K562 (cell line): ENCODE measurements around the gene NDUFB1. TPM values are rescaled to one million over a fixed set of nuclear protein-coding genes. Genes with fewer than 3 reads are reported as not detected.

Experiments used
- DDX20 ChIP-seq: fragments of 450-650 bp; IDR thresholded peaks from 2 replicates; pipeline ENCODE4 v1.6.1; 2016; ENCODE audit warnings: missing genetic modification characterization, low read depth, mild to moderate bottlenecking, missing compliant biosample characterization, moderate library complexity
- E4F1 ChIP-seq: fragments of 250-450 bp; sonication (Bioruptor Pico); IDR thresholded peaks from 2 replicates; pipeline ENCODE4 v1.5.0; 2021; ENCODE audit warnings: mild to moderate bottlenecking, borderline replicate concordance
- GMEB1 ChIP-seq: fragments of 250-450 bp; sonication (Bioruptor Pico); IDR thresholded peaks from 2 replicates; pipeline ENCODE4 v1.4.0; 2020; ENCODE audit warnings: mild to moderate bottlenecking
- NCOR1 ChIP-seq: fragments of 450-650 bp; IDR thresholded peaks from 2 replicates; pipeline ENCODE4 v1.6.1; 2016; ENCODE audit warnings: mild to moderate bottlenecking, moderate library complexity
- POU5F1 ChIP-seq: fragments of 150-350 bp; IDR thresholded peaks from 2 replicates; pipeline ENCODE4 v1.6.1; 2014; ENCODE audit warnings: borderline replicate concordance, low read length, low read depth, mild to moderate bottlenecking; ENCODE audit not compliant: partially characterized antibody
- U2AF2 ChIP-seq: fragments of 200-400 bp; formaldehyde crosslinking; optimal IDR thresholded peaks from 2 replicates; pipeline ENCODE3; 2017; ENCODE audit warnings: low read depth, mild to moderate bottlenecking, low read length
- ZNF280B ChIP-seq: fragments of 250-450 bp; sonication (Bioruptor Pico); IDR thresholded peaks from 2 replicates; pipeline ENCODE4 v1.5.1; 2021; ENCODE audit warnings: mild to moderate bottlenecking
- ZNF518B ChIP-seq: fragments of 250-450 bp; sonication (Bioruptor Pico); IDR thresholded peaks from 2 replicates; pipeline ENCODE4 v1.5.0; 2021; ENCODE audit warnings: mild to moderate bottlenecking, moderate library complexity
- ZNF609 ChIP-seq: sonication (generic); formaldehyde crosslinking; IDR thresholded peaks from 2 replicates; pipeline ENCODE4 v1.8.1; 2023; ENCODE audit warnings: missing genetic modification reagents, mild to moderate bottlenecking, borderline replicate concordance
- polyA plus RNA-seq, 8 experiments: library from polyadenylated mRNA; depleted of rRNA in 4 of 8; stranded (reverse) in 5 of 8; unstranded in 3 of 8; fragments of >200 nt; fragmentation: Nextera tagmentation in 2 of 8; fragmentation: Illumina TruSeq in 1 of 8; extraction: Ambion mirVana in 2 of 8; extraction: Trizol in 1 of 8; gene quantifications; 2 replicates each; pipeline versions ENCODE4 v1.2.1 to v1.2.3, GENCODE V29; 2011 to 2014; ENCODE audit warnings: inconsistent platforms in 1 of 8, missing spikeins in 1 of 8
- total RNA-seq, 7 experiments: library from RNA; depleted of rRNA in 6 of 7; stranded (reverse); fragments of >200 nt in 6 of 7; fragmentation: Illumina TruSeq in 2 of 7; extraction: Trizol in 2 of 7; gene quantifications; 2 replicates each; pipeline versions ENCODE4 v1.2.1 to v1.2.3, GENCODE V29; 2011 to 2021; ENCODE audit warnings: low replicate concordance in 1 of 7
- TF ChIP-seq, protein P1 (sequence below): sonication (generic); formaldehyde crosslinking; IDR thresholded peaks from 2 replicates; pipeline ENCODE4 v1.8.0; 2022; ENCODE audit warnings: mild to moderate bottlenecking, missing genetic modification reagents

The NDUFB1 gene
- total and polyA plus RNA-seq, 9 of the 15 experiments (the other 6 are each of a cell fraction or from before 2014, with no cell fraction given), result 102 to 767 (median 325) TPM

- TF ChIP-seq ZNF609 (CRISPR knock-in tag) (no peak), E4F1 (CRISPR knock-in tag) (no peak), NCOR1 (0 out of 2 replicates have a peak, but pooled peaks have one; percentile 31), POU5F1 (no peak), DDX20 (tag) (no peak), GMEB1 (CRISPR knock-in tag) (no peak), ZNF518B (CRISPR knock-in tag) (no peak), U2AF2 (no peak), ZNF280B (CRISPR knock-in tag) (no peak)
- TF ChIP-seq, protein P1, sequence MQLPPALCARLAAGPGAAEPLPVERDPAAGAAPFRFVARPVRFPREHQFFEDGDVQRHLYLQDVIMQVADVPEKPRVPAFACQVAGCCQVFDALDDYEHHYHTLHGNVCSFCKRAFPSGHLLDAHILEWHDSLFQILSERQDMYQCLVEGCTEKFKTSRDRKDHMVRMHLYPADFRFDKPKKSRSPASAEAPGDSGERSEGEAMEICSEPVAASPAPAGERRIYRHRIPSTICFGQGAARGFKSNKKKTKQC (CRISPR knock-in tag), result peak; percentile 41
Observed at GRCh38 chr14:92121670-92122350, at the start of gene NDUFB1, which contains the start of gene CPSF2 (continued).
